DOHH2 (cell line): ENCODE data around the gene SUPT7L.
A peak's percentile ranks its signal among the peaks of the same experiment; 100 is the strongest.

Experiments
- H3F3A ChIP-seq: fragments of 200-600 bp; sonication (generic), shearing (Covaris generic); 2 replicates; pipeline ENCODE4 v1.6.0; 2016; ENCODE audit warnings: antibody characterized with exemption, mild to moderate bottlenecking; ENCODE audit not compliant: control insufficient read depth, insufficient read depth
- H3K27ac ChIP-seq: fragments of 200-600 bp; sonication (generic); 2 replicates; pipeline ENCODE4 v1.5.1; 2014; ENCODE audit warnings: low read depth, mild to moderate bottlenecking, low read length, moderate library complexity
- H3K27me3 ChIP-seq: fragments of 200-600 bp; sonication (generic); 2 replicates; pipeline ENCODE4 v1.6.1; 2014; ENCODE audit warnings: mild to moderate bottlenecking, low read length, mixed read lengths; ENCODE audit not compliant: control insufficient read depth
- H3K36me3 ChIP-seq: fragments of 200-600 bp; sonication (generic); 2 replicates; pipeline ENCODE4 v1.6.1; 2014; ENCODE audit warnings: mild to moderate bottlenecking, low read length, moderate library complexity, mixed read lengths; ENCODE audit not compliant: control insufficient read depth
- H3K4me1 ChIP-seq: fragments of 200-600 bp; sonication (generic); 2 replicates; pipeline ENCODE4 v1.6.1; 2014; ENCODE audit warnings: mild to moderate bottlenecking, low read length, mixed read lengths; ENCODE audit not compliant: control insufficient read depth
- H3K4me2 ChIP-seq: fragments of 200-600 bp; sonication (generic); 2 replicates; pipeline ENCODE4 v1.6.0; 2014; ENCODE audit warnings: mild to moderate bottlenecking, low read length, moderate library complexity
- H3K4me3 ChIP-seq: fragments of 200-600 bp; sonication (generic); 2 replicates; pipeline ENCODE4 v1.5.1; 2014; ENCODE audit warnings: mild to moderate bottlenecking, low read length, mixed read lengths
- H3K79me2 ChIP-seq: fragments of 200-600 bp; sonication (generic); 2 replicates; pipeline ENCODE4 v1.6.1; 2014; ENCODE audit warnings: mild to moderate bottlenecking, low read length, mixed read lengths; ENCODE audit not compliant: control insufficient read depth
- H3K9me2 ChIP-seq: fragments of 200-600 bp; sonication (generic); replicated peaks from 2 replicates; pipeline ENCODE4 v1.6.1; 2014; ENCODE audit warnings: mild to moderate bottlenecking, low read length, mixed read lengths; ENCODE audit not compliant: control insufficient read depth
- H3K9me3 ChIP-seq: fragments of 200-600 bp; sonication (generic); 2 replicates; pipeline ENCODE4 v1.6.1; 2014; ENCODE audit warnings: antibody characterized with exemption, low read length, mixed read lengths; ENCODE audit not compliant: control insufficient read depth, insufficient read depth
- H4K20me1 ChIP-seq: fragments of 200-600 bp; sonication (generic); 2 replicates; pipeline ENCODE4 v1.6.0; 2014; ENCODE audit warnings: low read depth, mild to moderate bottlenecking, antibody characterized with exemption, low read length, moderate library complexity; ENCODE audit not compliant: control insufficient read depth, insufficient read depth
- EZH2phosphoT487 ChIP-seq: fragments of 200-600 bp; sonication (generic); IDR thresholded peaks from 2 replicates; pipeline ENCODE4 v1.6.1; 2017; ENCODE audit warnings: borderline replicate concordance, mild to moderate bottlenecking, antibody characterized with exemption, low read length, moderate library complexity, mixed read lengths
- TF ChIP-seq, protein P1 (sequence below): fragments of 200-600 bp; sonication (generic); IDR thresholded peaks from one replicate; pipeline ENCODE4 v1.5.1; 2014; ENCODE audit warnings: antibody characterized with exemption, mild to moderate bottlenecking, low read depth, low read length; ENCODE audit not compliant: poor library complexity, severe bottlenecking

SUPT7L gene, protein sequence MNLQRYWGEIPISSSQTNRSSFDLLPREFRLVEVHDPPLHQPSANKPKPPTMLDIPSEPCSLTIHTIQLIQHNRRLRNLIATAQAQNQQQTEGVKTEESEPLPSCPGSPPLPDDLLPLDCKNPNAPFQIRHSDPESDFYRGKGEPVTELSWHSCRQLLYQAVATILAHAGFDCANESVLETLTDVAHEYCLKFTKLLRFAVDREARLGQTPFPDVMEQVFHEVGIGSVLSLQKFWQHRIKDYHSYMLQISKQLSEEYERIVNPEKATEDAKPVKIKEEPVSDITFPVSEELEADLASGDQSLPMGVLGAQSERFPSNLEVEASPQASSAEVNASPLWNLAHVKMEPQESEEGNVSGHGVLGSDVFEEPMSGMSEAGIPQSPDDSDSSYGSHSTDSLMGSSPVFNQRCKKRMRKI

DNA sequence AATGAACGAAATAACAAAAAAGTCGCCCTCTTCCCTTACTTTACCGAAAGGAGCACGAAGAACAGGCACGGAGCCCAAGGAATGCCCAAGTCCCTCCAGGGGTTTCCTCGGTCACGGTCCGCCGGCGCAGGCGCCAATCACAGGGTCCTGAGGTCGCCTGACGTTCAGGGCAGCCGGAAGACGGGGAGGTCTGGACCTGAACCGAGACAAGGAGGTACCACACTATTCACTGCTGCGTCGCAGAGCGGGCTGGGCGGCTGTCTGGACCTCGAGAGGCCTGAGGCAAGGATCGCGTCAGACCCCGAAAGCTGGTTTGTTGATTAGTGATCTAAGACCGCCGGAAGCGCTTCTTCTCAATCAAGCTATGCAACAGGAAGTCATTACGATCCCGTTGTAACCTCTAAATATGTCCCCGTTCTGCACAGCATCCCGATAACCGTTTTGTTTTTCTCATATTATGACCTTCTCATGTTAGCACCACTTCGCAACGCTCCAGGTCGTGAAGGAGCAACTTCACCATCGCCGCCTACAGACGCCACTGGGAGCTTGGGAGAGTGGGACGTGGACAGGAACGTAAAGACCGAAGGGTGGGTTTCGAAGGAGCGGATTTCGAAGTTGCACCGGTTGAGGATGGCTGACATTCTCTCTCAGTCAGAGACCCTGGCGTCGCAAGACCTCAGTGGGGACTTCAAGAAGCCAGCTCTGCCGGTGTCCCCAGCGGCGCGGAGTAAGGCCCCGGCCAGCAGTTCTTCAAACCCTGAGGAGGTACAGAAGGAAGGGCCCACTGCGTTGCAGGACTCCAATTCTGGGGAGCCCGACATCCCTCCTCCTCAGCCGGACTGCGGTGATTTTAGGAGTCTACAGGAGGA is at the start of gene SUPT7L, which contains the start of gene SLC4A1AP:
Gene SUPT7L (minus strand): TSS at position 330 of the 869 bp plus-strand sequence. CDS start 1,422 bp downstream, outside the sequence.
Gene SLC4A1AP (plus strand): TSS at position 605 of the 869 bp plus-strand sequence. CDS start 26 bp downstream, at position 631.
- TF ChIP-seq, protein P1, sequence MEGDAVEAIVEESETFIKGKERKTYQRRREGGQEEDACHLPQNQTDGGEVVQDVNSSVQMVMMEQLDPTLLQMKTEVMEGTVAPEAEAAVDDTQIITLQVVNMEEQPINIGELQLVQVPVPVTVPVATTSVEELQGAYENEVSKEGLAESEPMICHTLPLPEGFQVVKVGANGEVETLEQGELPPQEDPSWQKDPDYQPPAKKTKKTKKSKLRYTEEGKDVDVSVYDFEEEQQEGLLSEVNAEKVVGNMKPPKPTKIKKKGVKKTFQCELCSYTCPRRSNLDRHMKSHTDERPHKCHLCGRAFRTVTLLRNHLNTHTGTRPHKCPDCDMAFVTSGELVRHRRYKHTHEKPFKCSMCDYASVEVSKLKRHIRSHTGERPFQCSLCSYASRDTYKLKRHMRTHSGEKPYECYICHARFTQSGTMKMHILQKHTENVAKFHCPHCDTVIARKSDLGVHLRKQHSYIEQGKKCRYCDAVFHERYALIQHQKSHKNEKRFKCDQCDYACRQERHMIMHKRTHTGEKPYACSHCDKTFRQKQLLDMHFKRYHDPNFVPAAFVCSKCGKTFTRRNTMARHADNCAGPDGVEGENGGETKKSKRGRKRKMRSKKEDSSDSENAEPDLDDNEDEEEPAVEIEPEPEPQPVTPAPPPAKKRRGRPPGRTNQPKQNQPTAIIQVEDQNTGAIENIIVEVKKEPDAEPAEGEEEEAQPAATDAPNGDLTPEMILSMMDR, result peak; percentile 28
- TF ChIP-seq EZH2phosphoT487, result peak; percentile 65; the same call in 1 of the 2 replicates
- no peaks in the 10 kb centered on the region for H3K9me3 ChIP-seq
- no peaks in the 10 kb centered on the region for H3K27me3 ChIP-seq
- peak within 1 kb of the TSS; percentile 78 for H3K4me2 ChIP-seq
- peak within 1 kb of the TSS; percentile 89 for H3K27ac ChIP-seq
- peak within 1 kb of the TSS; percentile 99 for H3K4me3 ChIP-seq
- H3K4me1 ChIP-seq, result peaks cover 22% of the 10 kb centered on the region
- H4K20me1 ChIP-seq, result no peaks in the 10 kb centered on the region
- no peaks in the 10 kb centered on the region for H3K9me2 ChIP-seq
- peaks cover 52% of the 10 kb centered on the region for H3K79me2 ChIP-seq
- peaks cover 53% of the 10 kb centered on the region for H3K36me3 ChIP-seq
- peaks cover 5% of the 10 kb centered on the region; the same call in 1 of the 2 replicates for H3F3A ChIP-seq

DNA sequence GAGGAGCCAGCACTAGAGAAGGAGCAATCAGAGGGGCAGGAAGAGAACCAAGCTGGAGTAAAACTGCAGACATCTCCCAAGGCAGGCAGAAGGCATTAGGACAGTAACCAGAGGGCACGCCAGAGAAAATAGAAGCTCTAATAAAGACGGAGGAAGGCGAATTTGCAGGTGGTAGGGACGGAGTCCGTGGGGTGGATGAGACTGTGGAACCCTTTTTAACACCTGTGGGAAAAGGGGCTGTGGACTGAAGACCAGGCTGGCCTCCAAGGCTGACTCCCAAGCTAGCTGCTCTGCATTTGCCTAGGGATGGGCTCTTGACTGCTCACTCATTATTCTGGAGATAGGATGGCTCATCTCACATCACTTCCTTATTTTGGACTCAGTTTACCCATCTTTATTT is 49.8 kb upstream of the SUPT7L start:
- TF ChIP-seq, protein P1, result no peak
- no peak for TF ChIP-seq EZH2phosphoT487
- H3F3A ChIP-seq, result no peaks in the 10 kb centered on the region
- H3K9me2 ChIP-seq, result no peaks in the 10 kb centered on the region
- H4K20me1 ChIP-seq, result no peaks in the 10 kb centered on the region
- peaks cover 40% of the 10 kb centered on the region for H3K27me3 ChIP-seq
- H3K27ac ChIP-seq, result no peak overlapping the region
- peaks cover 4% of the 10 kb centered on the region; the same call in 1 of the 2 replicates for H3K4me1 ChIP-seq
- H3K79me2 ChIP-seq, result no peaks in the 10 kb centered on the region
- H3K4me2 ChIP-seq, result no peak overlapping the region
- no peaks in the 10 kb centered on the region for H3K36me3 ChIP-seq
- H3K4me3 ChIP-seq, result no peak overlapping the region
- H3K9me3 ChIP-seq, result no peaks in the 10 kb centered on the region

DNA sequence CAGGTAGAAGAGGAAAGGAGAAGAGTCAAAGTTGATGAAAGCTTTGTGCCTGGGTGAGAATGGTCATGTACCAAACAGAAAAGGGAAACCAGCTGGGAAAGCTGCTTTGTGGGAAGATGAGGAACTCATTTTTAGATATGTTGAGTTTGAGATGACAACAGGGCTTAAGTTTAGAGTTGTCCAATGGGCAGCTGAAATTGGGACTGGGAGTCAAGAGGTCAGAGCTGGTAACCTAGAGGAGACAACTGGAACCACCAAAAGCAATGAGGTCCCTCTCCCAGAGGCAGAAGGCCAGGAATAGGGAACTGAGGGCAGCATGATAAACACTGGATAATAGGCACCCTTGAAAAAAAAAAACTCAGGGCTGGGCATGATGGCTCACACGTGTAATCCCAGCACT is 49.1 kb upstream of the SUPT7L start:
- Histone ChIP-seq H3K79me2 (no peaks in the 10 kb centered on the region), H3K27ac (no peak overlapping the region), H3K4me3 (no peak overlapping the region), H3K4me1 (peaks cover 4% of the 10 kb centered on the region; the same call in 1 of the 2 replicates), H3K36me3 (no peaks in the 10 kb centered on the region), H3F3A (no peaks in the 10 kb centered on the region), H3K4me2 (no peak overlapping the region), H3K9me2 (no peaks in the 10 kb centered on the region), H4K20me1 (no peaks in the 10 kb centered on the region), H3K9me3 (no peaks in the 10 kb centered on the region), H3K27me3 (peaks cover 45% of the 10 kb centered on the region)
- no peak for TF ChIP-seq EZH2phosphoT487
- TF ChIP-seq, protein P1, result no peak
